ENCODE measurements around the gene AKAP12. TPM values are rescaled to one million over a fixed set of nuclear protein-coding genes. Genes with fewer than 3 reads are reported as not detected.

AKAP12 gene
- total and polyA plus RNA-seq, 2 donors (not counting 1 experiment from before 2014, with no cell fraction given), result 0.04 to 0.22 TPM

GRCh38 chr6:151285122-151285521, 45.4 kb downstream of the AKAP12 start:
- POLR2A ChIA-PET, result no interaction called here
- Mint-ChIP-seq H3K27ac (no peak overlapping the region), H3K9me3 (ENCODE audit: insufficient read depth) (no peaks in the 10 kb centered on the region), H3K4me3 (peak overlapping the region; percentile 73), H3K27me3 (peaks cover 12% of the 10 kb centered on the region), H3K4me1 (peaks cover 17% of the 10 kb centered on the region)
- peak overlapping the region; percentile 58 for H3K9ac ChIP-seq (ENCODE audit: low read length)
- no peaks in the 10 kb centered on the region for H4K20me1 ChIP-seq (ENCODE audit: control insufficient read depth, insufficient read depth, low read length, poor library complexity, severe bottlenecking)
- ATAC-seq (ENCODE audit: low read depth) (no peak), DNase-seq (no peak)
- intact Hi-C loops (cut with micrococcal nuclease), result no loop called here
- TF ChIP-seq EZH2 (IDR thresholded peaks at IDR 0.05; ENCODE audit: borderline replicate concordance, insufficient read depth, low read depth, low read length, poor library complexity, severe bottlenecking), result no peak
- TF ChIP-seq CTCF (IDR thresholded peaks at IDR 0.05), result no peak
- CTCF ChIA-PET, result no interaction called here
- H2AFZ ChIP-seq (ENCODE audit: insufficient read depth, low read depth, low read length, poor library complexity, severe bottlenecking), result peak overlapping the region; percentile 70
- H3K27me3 ChIP-seq (replicated peaks in 1 of 4; ENCODE audit: control extremely low read depth in 1 of 4, control insufficient read depth in 3 of 4, insufficient read depth in 4 of 4, low read length in 3 of 4), result peaks cover 0 to 2% (median 0%) of the 10 kb centered on the region in 4 experiments
- peak overlapping the region; percentile 61 for H3K4me2 ChIP-seq (replicated peaks; ENCODE audit: low read depth, low read length, poor library complexity, severe bottlenecking)
- H3K9me3 ChIP-seq (ENCODE audit: control extremely low read depth in 1 of 3, control insufficient read depth in 2 of 3, insufficient read depth in 1 of 3, low read length in 2 of 3), result no peaks in the 10 kb centered on the region
- H3K27ac ChIP-seq (ENCODE audit: low read length in 2 of 2), result no peak overlapping the region
- peaks cover 12 to 18% of the 10 kb centered on the region in 2 donors for H3K4me1 ChIP-seq (ENCODE audit: control insufficient read depth in 2 of 2, insufficient read depth in 2 of 2, low read length in 2 of 2)
- no peaks in the 10 kb centered on the region for H3K36me3 ChIP-seq (replicated peaks in 1 of 2; ENCODE audit: control extremely low read depth in 1 of 2, control insufficient read depth in 1 of 2, extremely low read depth in 1 of 2, insufficient read depth in 2 of 2, low read length in 1 of 2)
- no peak overlapping the region for H3K4me3 ChIP-seq (ENCODE audit: control extremely low read depth in 1 of 5, extremely low read depth in 1 of 5, insufficient read depth in 1 of 5, low read depth in 2 of 5, low read length in 4 of 5)
- H3K79me2 ChIP-seq (ENCODE audit: control insufficient read depth, insufficient read depth, low read length), result no peaks in the 10 kb centered on the region

- POLR2A ChIA-PET, result no interaction called here
- no peak overlapping the region for H3K27ac ChIP-seq (ENCODE audit: low read length in 2 of 2)
- Mint-ChIP-seq H3K9me3 (ENCODE audit: insufficient read depth) (no peaks in the 10 kb centered on the region), H3K4me3 (no peak overlapping the region), H3K4me1 (peaks cover 17% of the 10 kb centered on the region), H3K27ac (no peak overlapping the region), H3K27me3 (peaks cover 15% of the 10 kb centered on the region)
- no peaks in the 10 kb centered on the region for H3K36me3 ChIP-seq (replicated peaks in 1 of 2; ENCODE audit: control extremely low read depth in 1 of 2, control insufficient read depth in 1 of 2, extremely low read depth in 1 of 2, insufficient read depth in 2 of 2, low read length in 1 of 2)
- H2AFZ ChIP-seq (ENCODE audit: insufficient read depth, low read depth, low read length, poor library complexity, severe bottlenecking), result no peak overlapping the region
- peaks cover 12 to 18% of the 10 kb centered on the region in 2 donors for H3K4me1 ChIP-seq (ENCODE audit: control insufficient read depth in 2 of 2, insufficient read depth in 2 of 2, low read length in 2 of 2)
- ATAC-seq (ENCODE audit: low read depth), result no peak
- intact Hi-C loops (cut with micrococcal nuclease), result no loop called here
- no peak for TF ChIP-seq CTCF (IDR thresholded peaks at IDR 0.05)
- TF ChIP-seq EZH2 (IDR thresholded peaks at IDR 0.05; ENCODE audit: borderline replicate concordance, insufficient read depth, low read depth, low read length, poor library complexity, severe bottlenecking), result no peak
- no peaks in the 10 kb centered on the region for H4K20me1 ChIP-seq (ENCODE audit: control insufficient read depth, insufficient read depth, low read length, poor library complexity, severe bottlenecking)
- H3K9ac ChIP-seq (ENCODE audit: low read length), result no peak overlapping the region
- 57% methylated on average over 1 of the region's 7 CpGs for WGBS (ENCODE audit: insufficient coverage)
- H3K9me3 ChIP-seq (ENCODE audit: control extremely low read depth in 1 of 3, control insufficient read depth in 2 of 3, insufficient read depth in 1 of 3, low read length in 2 of 3), result no peaks in the 10 kb centered on the region
- H3K4me2 ChIP-seq (replicated peaks; ENCODE audit: low read depth, low read length, poor library complexity, severe bottlenecking), result no peak overlapping the region
- no peaks in the 10 kb centered on the region for H3K79me2 ChIP-seq (ENCODE audit: control insufficient read depth, insufficient read depth, low read length)
- no peak for DNase-seq
- CTCF ChIA-PET, result no interaction called here
- H3K27me3 ChIP-seq (replicated peaks in 1 of 4; ENCODE audit: control extremely low read depth in 1 of 4, control insufficient read depth in 3 of 4, insufficient read depth in 4 of 4, low read length in 3 of 4), result peaks cover 0 to 2% (median 0%) of the 10 kb centered on the region in 4 experiments
- no peak overlapping the region for H3K4me3 ChIP-seq (ENCODE audit: control extremely low read depth in 1 of 5, extremely low read depth in 1 of 5, insufficient read depth in 1 of 5, low read depth in 2 of 5, low read length in 4 of 5)
Observed at GRCh38 chr6:151286214-151286613, 46.4 kb downstream of the AKAP12 start.

All from B cell (primary cell).